ENCODE data around the gene ADAMTS17. TPM values are rescaled to one million over a fixed set of nuclear protein-coding genes. Genes with fewer than 3 reads are reported as not detected.

ADAMTS17 gene
- total and polyA plus RNA-seq, 9 of the 15 experiments (the other 6 are each of a cell fraction or from before 2014, with no cell fraction given): 0.01 to 0.14 (median 0.07) TPM; not detected in 6

DNA sequence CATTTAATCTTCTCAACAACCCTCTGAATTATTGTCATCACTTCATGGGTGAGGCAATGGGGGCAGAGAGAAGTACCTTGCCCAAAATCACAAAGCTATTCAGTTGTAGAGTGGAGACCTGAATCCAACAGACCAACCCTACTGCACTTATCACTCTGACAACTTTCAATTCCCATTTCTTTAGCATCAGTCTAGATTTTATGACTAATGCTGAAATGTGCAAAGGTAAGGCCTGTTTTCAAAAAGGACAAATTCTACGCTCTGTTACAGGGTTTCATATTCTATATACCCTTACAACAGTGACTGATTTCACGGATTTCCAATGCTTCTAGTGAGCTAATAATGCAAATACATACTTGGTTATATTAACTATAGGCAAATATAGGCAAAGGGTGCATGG, 286.0 kb downstream of the ADAMTS17 start:
- intact Hi-C loops (cut with micrococcal nuclease) (no loop called here), in situ Hi-C loops (cut with MboI) (no loop called here)
- DNase-seq (ENCODE audit: extremely low read depth in 1 of 4, low spot score in 3 of 4): no peak
- H3K27ac ChIP-seq (ENCODE audit: extremely low read depth, low read depth, low read length): no peak overlapping the region
- no peaks in the 10 kb centered on the region for H3K4me1 ChIP-seq (replicated peaks in 1 of 2; ENCODE audit: control insufficient read depth in 2 of 2, insufficient read depth in 2 of 2, low read length in 2 of 2)
- no peaks in the 10 kb centered on the region for H3K36me3 ChIP-seq (ENCODE audit: control insufficient read depth, insufficient read depth, low read length)
- H3K4me3 ChIP-seq: no peak overlapping the region
- H3K27me3 ChIP-seq (ENCODE audit: control insufficient read depth in 2 of 2, insufficient read depth in 2 of 2, low read length in 2 of 2): peaks cover 26 to 82% of the 10 kb centered on the region in 2 experiments
- no peak overlapping the region for H3K4me2 ChIP-seq (ENCODE audit: insufficient read depth, low read length)
- CTCF ChIA-PET (ENCODE audit: low intra/inter-chr PET ratio): no interaction called here
- no peaks in the 10 kb centered on the region for H3K9me1 ChIP-seq (ENCODE audit: control insufficient read depth, insufficient read depth, low read length)
- H3K79me2 ChIP-seq (ENCODE audit: control insufficient read depth, insufficient read depth, low read length): no peaks in the 10 kb centered on the region
- no peak overlapping the region for H2AFZ ChIP-seq (ENCODE audit: low read depth, low read length)
- BruUV-seq (replicated peaks): no TSS peak
- no peak overlapping the region for H3K9ac ChIP-seq (ENCODE audit: insufficient read depth in 1 of 2, low read depth in 2 of 2, low read length in 2 of 2)
- 0% methylated on average over 2 of the region's 2 CpGs for WGBS (ENCODE audit: insufficient coverage, low coverage, missing lambda C conversion rate)
- H3K9me3 ChIP-seq (replicated peaks; ENCODE audit: control insufficient read depth, insufficient read depth, low read depth, low read length): no peaks in the 10 kb centered on the region
- H4K20me1 ChIP-seq (replicated peaks; ENCODE audit: control insufficient read depth, insufficient read depth, low read length): no peaks in the 10 kb centered on the region
- FAIRE-seq: no peak
- no peak for ATAC-seq
- POLR2A ChIA-PET: no interaction called here
- TF ChIP-seq SMARCA5 (IDR thresholded peaks at IDR 0.05) (no peak), SMARCA4 (IDR thresholded peaks at IDR 0.05) (no peak), ERF (CRISPR knock-in tag; IDR thresholded peaks at IDR 0.05) (no peak), NR4A1 (CRISPR knock-in tag; IDR thresholded peaks at IDR 0.05) (no peak), NR4A1 (tag; IDR thresholded peaks at IDR 0.05) (no peak), CTCF (IDR thresholded peaks at IDR 0.05 in 2 of 3, conservative IDR thresholded peaks at IDR 0.05 in 1 of 3; ENCODE audit: insufficient read depth in 2 of 3, low read depth in 1 of 3, low read length in 3 of 3) (no peak), FOXK1 (CRISPR knock-in tag; IDR thresholded peaks at IDR 0.05; ENCODE audit: borderline replicate concordance) (no peak), RBM22 (IDR thresholded peaks at IDR 0.05; ENCODE audit: low read depth, low read length, poor library complexity, severe bottlenecking) (no peak)
- TF ChIP-seq, protein P1, sequence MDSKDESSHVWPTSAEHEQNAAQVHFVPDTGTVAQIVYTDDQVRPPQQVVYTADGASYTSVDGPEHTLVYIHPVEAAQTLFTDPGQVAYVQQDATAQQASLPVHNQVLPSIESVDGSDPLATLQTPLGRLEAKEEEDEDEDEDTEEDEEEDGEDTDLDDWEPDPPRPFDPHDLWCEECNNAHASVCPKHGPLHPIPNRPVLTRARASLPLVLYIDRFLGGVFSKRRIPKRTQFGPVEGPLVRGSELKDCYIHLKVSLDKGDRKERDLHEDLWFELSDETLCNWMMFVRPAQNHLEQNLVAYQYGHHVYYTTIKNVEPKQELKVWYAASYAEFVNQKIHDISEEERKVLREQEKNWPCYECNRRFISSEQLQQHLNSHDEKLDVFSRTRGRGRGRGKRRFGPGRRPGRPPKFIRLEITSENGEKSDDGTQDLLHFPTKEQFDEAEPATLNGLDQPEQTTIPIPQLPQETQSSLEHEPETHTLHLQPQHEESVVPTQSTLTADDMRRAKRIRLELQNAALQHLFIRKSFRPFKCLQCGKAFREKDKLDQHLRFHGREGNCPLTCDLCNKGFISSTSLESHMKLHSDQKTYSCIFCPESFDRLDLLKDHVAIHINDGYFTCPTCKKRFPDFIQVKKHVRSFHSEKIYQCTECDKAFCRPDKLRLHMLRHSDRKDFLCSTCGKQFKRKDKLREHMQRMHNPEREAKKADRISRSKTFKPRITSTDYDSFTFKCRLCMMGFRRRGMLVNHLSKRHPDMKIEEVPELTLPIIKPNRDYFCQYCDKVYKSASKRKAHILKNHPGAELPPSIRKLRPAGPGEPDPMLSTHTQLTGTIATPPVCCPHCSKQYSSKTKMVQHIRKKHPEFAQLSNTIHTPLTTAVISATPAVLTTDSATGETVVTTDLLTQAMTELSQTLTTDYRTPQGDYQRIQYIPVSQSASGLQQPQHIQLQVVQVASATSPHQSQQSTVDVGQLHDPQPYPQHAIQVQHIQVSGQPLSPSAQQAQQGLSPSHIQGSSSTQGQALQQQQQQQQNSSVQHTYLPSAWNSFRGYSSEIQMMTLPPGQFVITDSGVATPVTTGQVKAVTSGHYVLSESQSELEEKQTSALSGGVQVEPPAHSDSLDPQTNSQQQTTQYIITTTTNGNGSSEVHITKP (IDR thresholded peaks at IDR 0.05; ENCODE audit: partially characterized antibody): no peak
